Breast epithelium (tissue), 3 donors: ENCODE data around the gene SPIN1.

Source experiments
- CTCF ChIP-seq, 3 donors: fragments of 450-650 bp; IDR thresholded peaks; one replicate each; pipeline ENCODE4 v1.5.1; 2016 to 2017; ENCODE audit warnings: antibody characterized with exemption in 3 of 3, mild to moderate bottlenecking in 3 of 3, moderate library complexity in 3 of 3
- POLR2A ChIP-seq: fragments of 450-650 bp; IDR thresholded peaks from one replicate; pipeline ENCODE4 v1.6.1; 2016; ENCODE audit warnings: antibody characterized with exemption, mild to moderate bottlenecking, moderate library complexity
- POLR2AphosphoS5 ChIP-seq, 3 donors: sonication (generic); formaldehyde crosslinking; IDR thresholded peaks; one replicate each; pipeline ENCODE4 v1.6.1; 2017; ENCODE audit warnings: antibody characterized with exemption in 3 of 3

- TF ChIP-seq CTCF (IDR thresholded peaks at IDR 0.05) = no peak
- no peak for TF ChIP-seq POLR2A
- no peak for TF ChIP-seq POLR2AphosphoS5 (IDR thresholded peaks at IDR 0.05)
Observed at GRCh38 chr9:88462191-88462590, 73.9 kb downstream of the SPIN1 start.
